Hepatocyte (in vitro differentiated cells): ENCODE measurements around the gene RASD2.

Experiments
- EZH2 ChIP-seq: fragments of 200-600 bp; sonication (generic); IDR thresholded peaks from 2 replicates; pipeline ENCODE4 v1.6.1; 2016; ENCODE audit warnings: antibody characterized with exemption, mild to moderate bottlenecking, borderline replicate concordance
- TF ChIP-seq, protein P1 (sequence below): fragments of 200-600 bp; sonication (generic); IDR thresholded peaks from 2 replicates; pipeline ENCODE4 v1.5.1; 2016; ENCODE audit warnings: antibody characterized with exemption, mild to moderate bottlenecking; ENCODE audit not compliant: poor library complexity

DNA sequence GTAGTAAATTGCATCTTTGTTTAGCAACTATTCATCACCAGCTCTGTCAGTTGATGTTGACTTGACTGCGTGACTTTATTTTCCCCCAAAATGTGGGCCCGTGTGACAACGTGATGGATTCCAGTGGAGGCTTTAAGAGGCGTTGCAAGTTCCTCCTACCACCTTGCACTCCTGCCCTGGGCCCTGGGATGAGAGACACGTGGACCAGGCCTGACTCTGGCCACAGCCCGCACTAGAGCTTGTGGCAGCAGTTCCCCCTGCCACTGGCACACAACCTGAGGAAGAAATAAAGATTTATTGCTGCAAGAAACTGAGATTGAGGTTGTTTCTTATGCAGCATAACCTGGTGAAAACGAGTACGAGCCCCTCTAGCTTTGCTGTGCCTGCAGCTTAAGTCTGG lies 31.9 kb downstream of the RASD2 start:
- TF ChIP-seq, protein P1, sequence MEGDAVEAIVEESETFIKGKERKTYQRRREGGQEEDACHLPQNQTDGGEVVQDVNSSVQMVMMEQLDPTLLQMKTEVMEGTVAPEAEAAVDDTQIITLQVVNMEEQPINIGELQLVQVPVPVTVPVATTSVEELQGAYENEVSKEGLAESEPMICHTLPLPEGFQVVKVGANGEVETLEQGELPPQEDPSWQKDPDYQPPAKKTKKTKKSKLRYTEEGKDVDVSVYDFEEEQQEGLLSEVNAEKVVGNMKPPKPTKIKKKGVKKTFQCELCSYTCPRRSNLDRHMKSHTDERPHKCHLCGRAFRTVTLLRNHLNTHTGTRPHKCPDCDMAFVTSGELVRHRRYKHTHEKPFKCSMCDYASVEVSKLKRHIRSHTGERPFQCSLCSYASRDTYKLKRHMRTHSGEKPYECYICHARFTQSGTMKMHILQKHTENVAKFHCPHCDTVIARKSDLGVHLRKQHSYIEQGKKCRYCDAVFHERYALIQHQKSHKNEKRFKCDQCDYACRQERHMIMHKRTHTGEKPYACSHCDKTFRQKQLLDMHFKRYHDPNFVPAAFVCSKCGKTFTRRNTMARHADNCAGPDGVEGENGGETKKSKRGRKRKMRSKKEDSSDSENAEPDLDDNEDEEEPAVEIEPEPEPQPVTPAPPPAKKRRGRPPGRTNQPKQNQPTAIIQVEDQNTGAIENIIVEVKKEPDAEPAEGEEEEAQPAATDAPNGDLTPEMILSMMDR, result no peak
- TF ChIP-seq EZH2, result no peak
